Measurements from ENCODE around the gene CTNNAL1. TPM values are rescaled to one million over a fixed set of nuclear protein-coding genes. Genes with fewer than 3 reads are reported as not detected.
A peak's percentile ranks its signal among the peaks of the same experiment; 100 is the strongest.
"Not testable (repeated sequence)": the region's sequence is repeated elsewhere in the genome, so short reads cannot be mapped to it uniquely, and the experiment has no call there.

CTNNAL1 gene
- total RNA-seq, result 10 to 100 TPM; 23.2 to 25.9 TPM

DNA sequence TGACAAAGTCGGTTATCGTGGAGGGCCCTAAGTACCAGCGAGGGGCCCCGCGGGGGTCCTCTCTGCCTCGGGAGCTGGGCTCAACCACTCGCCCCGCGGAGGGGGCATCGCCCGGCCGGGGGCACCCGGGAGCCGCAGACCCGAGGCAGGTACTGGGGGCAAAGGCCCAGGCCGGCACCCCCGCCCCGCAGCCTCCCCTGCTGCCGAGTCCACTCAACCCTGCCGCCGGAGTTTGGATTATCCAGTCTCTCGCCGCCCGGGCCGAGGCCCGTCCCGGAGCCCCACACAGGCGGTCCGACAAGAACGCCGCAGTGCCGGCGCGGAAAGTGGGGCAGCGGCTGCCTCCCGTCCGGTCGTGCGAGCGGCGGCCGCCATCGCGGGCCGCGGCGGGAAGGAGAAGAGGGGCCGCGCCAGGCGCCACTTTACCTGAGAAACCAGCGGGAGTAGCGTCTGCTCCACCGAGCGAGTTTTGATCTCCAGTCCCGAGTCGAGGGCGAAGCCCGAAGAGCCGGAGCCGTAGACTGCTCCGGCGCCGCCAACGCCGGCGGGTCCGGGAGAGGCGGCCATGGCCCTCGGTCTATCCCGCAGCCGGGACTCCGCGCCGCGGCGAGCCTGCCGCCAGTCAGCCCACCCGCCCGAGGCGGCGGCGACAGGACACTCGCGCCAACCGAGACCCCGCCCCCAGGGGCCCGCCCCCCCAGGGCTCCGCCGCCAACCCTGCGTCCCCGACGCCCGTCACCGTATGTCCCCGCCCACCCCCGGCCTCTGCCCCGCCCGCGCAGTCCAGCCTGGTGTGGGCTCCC is at the start of gene CTNNAL1:
Gene CTNNAL1, minus strand, starts transcription at position 624 of the 803 bp plus-strand sequence. Its CDS starts 57 bp downstream, at position 567.
- Mint-ChIP-seq H3K4me1 (ENCODE audit: low read depth) (peaks cover 25% of the 10 kb centered on the region), H3K4me3 (peak within 1 kb of the TSS; percentile 86), H3K9me3 (no peaks in the 10 kb centered on the region), H3K27ac (peak within 1 kb of the TSS; percentile 68), H3K36me3 (no peaks in the 10 kb centered on the region), H3K27me3 (peaks cover 2% of the 10 kb centered on the region)
- POLR2A ChIA-PET, result interaction anchor here (1.1 kb wide), 1 partner anchor 97 kb away, joined by 3 read pairs; no protein-coding TSS in a partner anchor
- CTCF ChIA-PET, result interaction anchor here (1.0 kb wide), 1 partner anchor 8 kb away, joined by 3 read pairs; no protein-coding TSS in a partner anchor
- intact Hi-C loops (cut with micrococcal nuclease), result loop anchor here (1.0 to 5.0 kb wide), 6 partner anchors 79 to 1731 kb away; partner anchors contain the start of genes ABITRAM, ELP1 and RAD23B
- DNase-seq, result peak; percentile 91

GRCh38 chr9:109062543-109062942 is 49.2 kb upstream of the CTNNAL1 start:
- no peak overlapping the region for H3K27ac Mint-ChIP-seq
- ChIA-PET POLR2A (no interaction called here), CTCF (interaction anchor here (0.6 kb wide), 1 partner anchor 212 kb away, joined by 4 read pairs; no protein-coding TSS in a partner anchor)
- H3K4me1 Mint-ChIP-seq (ENCODE audit: low read depth), result peaks cover 6% of the 10 kb centered on the region
- H3K36me3 Mint-ChIP-seq, result peaks cover 19% of the 10 kb centered on the region
- no peak for DNase-seq
- H3K27me3 Mint-ChIP-seq, result no peaks in the 10 kb centered on the region
- intact Hi-C loops (cut with micrococcal nuclease), result no loop called here
- no peaks in the 10 kb centered on the region for H3K9me3 Mint-ChIP-seq
- H3K4me3 Mint-ChIP-seq, result no peak overlapping the region

DNA sequence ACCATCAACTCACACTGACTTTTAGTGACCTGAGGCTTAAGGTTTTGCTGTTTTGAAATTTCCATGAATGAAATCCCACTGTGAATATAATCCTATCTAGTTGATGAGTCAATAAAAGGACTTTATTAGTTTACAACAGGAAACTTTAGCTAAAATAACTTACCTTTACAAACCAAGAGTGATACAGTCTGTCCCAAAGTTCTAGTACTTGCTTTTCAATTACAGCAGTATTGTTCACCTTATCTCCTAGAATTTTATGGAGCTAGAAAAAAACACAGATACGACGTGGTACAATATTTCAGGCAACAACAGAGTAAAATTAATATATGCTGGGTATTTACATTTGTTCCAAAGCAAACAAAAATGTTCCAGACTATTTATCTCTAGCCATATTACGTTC is 46.9 kb upstream of the CTNNAL1 start:
- H3K27me3 Mint-ChIP-seq, result no peaks in the 10 kb centered on the region
- H3K36me3 Mint-ChIP-seq, result peaks cover 26% of the 10 kb centered on the region
- DNase-seq, result no peak
- H3K9me3 Mint-ChIP-seq, result no peaks in the 10 kb centered on the region
- CTCF ChIA-PET, result no interaction called here
- H3K27ac Mint-ChIP-seq, result no peak overlapping the region
- H3K4me1 Mint-ChIP-seq (ENCODE audit: low read depth), result peaks cover 3% of the 10 kb centered on the region
- intact Hi-C loops (cut with micrococcal nuclease), result no loop called here
- POLR2A ChIA-PET, result no interaction called here
- H3K4me3 Mint-ChIP-seq, result no peak overlapping the region

- H3K27ac Mint-ChIP-seq; H3K9me3 Mint-ChIP-seq; H3K4me3 Mint-ChIP-seq; intact Hi-C loops (cut with micrococcal nuclease); H3K4me1 Mint-ChIP-seq (ENCODE audit: low read depth); POLR2A ChIA-PET; H3K27me3 Mint-ChIP-seq; DNase-seq: not testable (repeated sequence)
- peaks cover 50% of the 10 kb centered on the region for H3K36me3 Mint-ChIP-seq
- CTCF ChIA-PET, result interaction anchor here (1.3 kb wide), 1 partner anchor 77 kb away, joined by 4 read pairs; no protein-coding TSS in a partner anchor
Measured at GRCh38 chr9:109053121-109053520, 39.8 kb upstream of the CTNNAL1 start.

DNA sequence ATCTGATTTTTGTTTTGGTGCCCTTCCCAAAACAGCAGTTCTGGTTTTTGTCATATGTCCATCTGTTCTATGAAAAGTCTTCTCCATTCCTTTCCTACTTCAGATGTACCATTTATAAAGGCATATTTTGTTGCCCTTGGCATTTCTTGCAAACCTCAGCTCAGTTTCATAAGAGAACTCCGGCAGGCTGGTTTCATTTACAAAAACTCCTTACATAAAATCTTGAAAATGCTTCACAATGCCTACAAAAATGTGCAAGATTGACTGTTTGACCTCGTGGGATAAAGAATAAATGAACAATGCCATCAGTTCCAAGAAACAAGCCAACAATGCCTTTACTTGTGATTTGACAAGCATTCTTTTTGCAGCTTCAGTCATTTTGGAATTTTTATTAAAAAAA is 39.1 kb upstream of the CTNNAL1 start:
- DNase-seq, result no peak
- intact Hi-C loops (cut with micrococcal nuclease), result no loop called here
- H3K4me1 Mint-ChIP-seq (ENCODE audit: low read depth), result peaks cover under 1% of the 10 kb centered on the region
- no peak overlapping the region for H3K27ac Mint-ChIP-seq
- ChIA-PET CTCF (interaction anchor here (1.3 kb wide), 1 partner anchor 78 kb away, joined by 4 read pairs; no protein-coding TSS in a partner anchor), POLR2A (no interaction called here)
- H3K4me3 Mint-ChIP-seq, result no peak overlapping the region
- no peaks in the 10 kb centered on the region for H3K27me3 Mint-ChIP-seq
- H3K9me3 Mint-ChIP-seq, result no peaks in the 10 kb centered on the region
- peaks cover 52% of the 10 kb centered on the region for H3K36me3 Mint-ChIP-seq

DNA sequence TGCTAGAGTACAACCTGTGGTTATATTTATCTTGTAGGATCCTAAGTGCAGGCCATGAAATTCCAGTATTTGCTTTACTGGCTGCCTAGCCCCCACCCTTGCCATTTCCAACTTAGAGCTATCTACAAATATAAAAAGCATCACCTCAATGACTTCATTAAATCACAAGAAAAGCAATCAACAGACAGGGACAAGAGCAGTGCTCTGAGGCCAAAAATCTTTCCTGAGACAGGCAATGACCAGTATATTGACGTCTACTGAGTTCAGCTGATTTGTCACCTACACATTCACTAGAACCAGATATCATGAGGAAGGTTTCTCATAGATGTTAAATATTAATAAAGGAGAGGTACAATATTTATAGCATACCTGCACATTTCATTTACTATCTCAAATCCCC is 38.4 kb upstream of the CTNNAL1 start:
- Mint-ChIP-seq H3K4me3 (no peak overlapping the region), H3K9me3 (no peaks in the 10 kb centered on the region), H3K27me3 (no peaks in the 10 kb centered on the region), H3K27ac (no peak overlapping the region), H3K4me1 (ENCODE audit: low read depth) (peaks cover 5% of the 10 kb centered on the region), H3K36me3 (peaks cover 52% of the 10 kb centered on the region)
- intact Hi-C loops (cut with micrococcal nuclease), result no loop called here
- DNase-seq, result no peak
- ChIA-PET POLR2A (no interaction called here), CTCF (no interaction called here)

DNA sequence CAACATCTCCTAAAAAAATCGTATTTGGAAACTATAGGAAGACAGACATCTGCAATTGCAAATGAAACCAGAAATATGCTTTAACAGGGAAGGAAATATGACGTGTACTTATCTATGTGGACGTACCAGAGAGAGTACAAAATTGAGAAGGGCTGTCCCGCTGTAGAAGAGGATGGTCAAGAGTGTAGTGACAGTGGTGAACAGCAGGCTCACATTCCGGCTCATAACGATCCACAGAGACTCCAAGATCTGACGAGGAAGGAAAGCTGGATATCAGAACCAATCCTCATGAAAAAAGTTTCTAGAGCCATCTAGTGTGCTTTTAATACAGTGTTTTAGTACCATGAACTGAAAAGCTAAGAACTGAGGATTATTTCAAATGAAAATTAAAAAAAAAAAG is 37.1 kb upstream of the CTNNAL1 start:
- ChIA-PET POLR2A (no interaction called here), CTCF (no interaction called here)
- peaks cover 13% of the 10 kb centered on the region for H3K4me1 Mint-ChIP-seq (ENCODE audit: low read depth)
- no peak overlapping the region for H3K4me3 Mint-ChIP-seq
- H3K36me3 Mint-ChIP-seq, result peaks cover 54% of the 10 kb centered on the region
- no peaks in the 10 kb centered on the region for H3K27me3 Mint-ChIP-seq
- no peaks in the 10 kb centered on the region for H3K9me3 Mint-ChIP-seq
- no peak overlapping the region for H3K27ac Mint-ChIP-seq
- intact Hi-C loops (cut with micrococcal nuclease), result no loop called here
- no peak for DNase-seq

- Mint-ChIP-seq H3K4me1 (ENCODE audit: low read depth) (peaks cover 13% of the 10 kb centered on the region), H3K27ac (no peak overlapping the region), H3K9me3 (no peaks in the 10 kb centered on the region), H3K4me3 (no peak overlapping the region), H3K27me3 (no peaks in the 10 kb centered on the region), H3K36me3 (peaks cover 57% of the 10 kb centered on the region)
- ChIA-PET POLR2A (interaction anchor here (1.1 kb wide), 1 partner anchor 25 kb away, joined by 4 read pairs; no protein-coding TSS in a partner anchor), CTCF (no interaction called here)
- intact Hi-C loops (cut with micrococcal nuclease), result no loop called here
- DNase-seq, result no peak
Measured at GRCh38 chr9:109048822-109049221, 35.5 kb upstream of the CTNNAL1 start.

DNA sequence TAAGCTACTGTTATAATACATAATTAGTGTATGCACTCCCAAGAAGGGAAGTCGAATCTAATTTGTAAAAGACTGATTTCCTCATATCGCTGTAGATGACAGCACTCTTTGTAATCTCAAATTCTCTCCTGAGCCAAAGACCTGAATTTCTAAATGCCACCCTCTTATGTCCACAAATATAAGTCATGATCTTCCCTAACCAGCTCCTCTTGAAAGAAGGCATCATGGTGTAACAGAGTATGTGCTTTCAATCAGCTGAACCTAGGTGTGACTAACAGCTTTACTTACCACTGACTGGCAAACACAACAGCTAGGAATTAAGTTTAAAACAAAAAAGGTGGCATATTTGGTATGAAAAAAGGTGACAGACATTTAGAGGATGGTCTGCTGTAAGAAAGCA is 34.0 kb upstream of the CTNNAL1 start:
- no peak overlapping the region for H3K27ac Mint-ChIP-seq
- ChIA-PET CTCF (no interaction called here), POLR2A (interaction anchor here (0.7 kb wide), 1 partner anchor 9 kb away, joined by 3 read pairs; no protein-coding TSS in a partner anchor)
- no peak for DNase-seq
- no peaks in the 10 kb centered on the region for H3K27me3 Mint-ChIP-seq
- peaks cover 13% of the 10 kb centered on the region for H3K4me1 Mint-ChIP-seq (ENCODE audit: low read depth)
- peaks cover 5% of the 10 kb centered on the region for H3K9me3 Mint-ChIP-seq
- no peak overlapping the region for H3K4me3 Mint-ChIP-seq
- intact Hi-C loops (cut with micrococcal nuclease), result loop anchor here (2.0 kb wide), 1 partner anchor 64 kb away; no protein-coding TSS in a partner anchor
- peaks cover 58% of the 10 kb centered on the region for H3K36me3 Mint-ChIP-seq

DNA sequence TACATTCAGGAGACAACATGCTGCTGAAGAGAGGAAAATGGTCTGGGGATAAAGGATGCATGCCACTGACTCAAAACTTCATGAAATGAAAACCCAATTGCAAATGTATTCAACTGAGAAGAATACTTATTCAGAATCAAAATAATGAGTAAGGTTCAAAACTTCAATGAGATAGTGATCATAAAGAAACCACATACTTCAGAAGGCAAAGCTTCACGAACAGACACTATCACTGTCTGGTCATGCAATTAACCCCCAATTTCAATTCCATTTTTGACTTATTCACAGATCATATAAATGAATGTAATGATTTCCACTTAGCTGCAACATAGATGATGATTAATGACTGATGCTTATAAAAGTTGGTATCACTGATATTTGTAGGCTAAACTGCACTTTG is 33.0 kb upstream of the CTNNAL1 start:
- intact Hi-C loops (cut with micrococcal nuclease), result loop anchor here (2.0 kb wide), 1 partner anchor 64 kb away; no protein-coding TSS in a partner anchor
- Mint-ChIP-seq H3K36me3 (peaks cover 55% of the 10 kb centered on the region), H3K4me3 (no peak overlapping the region), H3K4me1 (ENCODE audit: low read depth) (peaks cover 13% of the 10 kb centered on the region), H3K27me3 (no peaks in the 10 kb centered on the region), H3K9me3 (peaks cover 5% of the 10 kb centered on the region), H3K27ac (no peak overlapping the region)
- CTCF ChIA-PET, result interaction anchor here (0.5 kb wide), 1 partner anchor 1135 kb away, joined by 3 read pairs; no protein-coding TSS in a partner anchor
- POLR2A ChIA-PET, result interaction anchor here (0.7 kb wide), 1 partner anchor 46 kb away, joined by 3 read pairs; no protein-coding TSS in a partner anchor
- DNase-seq, result no peak

- Mint-ChIP-seq H3K27ac (no peak overlapping the region), H3K9me3 (peaks cover 5% of the 10 kb centered on the region), H3K4me1 (ENCODE audit: low read depth) (peaks cover 13% of the 10 kb centered on the region), H3K4me3 (no peak overlapping the region), H3K27me3 (no peaks in the 10 kb centered on the region), H3K36me3 (peaks cover 48% of the 10 kb centered on the region)
- no peak for DNase-seq
- CTCF ChIA-PET, result no interaction called here
- intact Hi-C loops (cut with micrococcal nuclease), result no loop called here
- POLR2A ChIA-PET, result no interaction called here
Measured at GRCh38 chr9:109043578-109043977, 30.3 kb upstream of the CTNNAL1 start.

DNA sequence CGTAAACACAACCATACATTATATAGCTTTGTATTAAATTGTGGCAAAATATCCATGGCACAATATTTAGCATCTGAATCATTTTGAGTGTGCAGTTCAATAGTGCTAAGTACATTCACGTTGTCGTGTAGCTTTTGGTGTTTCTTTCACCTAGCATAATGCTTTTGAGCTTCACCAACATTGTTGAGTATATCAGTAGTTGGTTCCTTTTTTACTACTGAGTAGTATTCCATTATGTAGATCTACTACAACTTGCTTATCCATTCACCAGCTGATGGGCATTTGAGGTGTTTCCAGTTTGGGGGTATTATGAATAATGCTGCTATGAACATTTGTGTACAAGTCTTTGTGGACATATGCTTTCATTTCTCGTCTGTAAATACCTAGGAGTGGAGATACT is 27.3 kb upstream of the CTNNAL1 start:
- DNase-seq, result no peak
- Mint-ChIP-seq H3K4me1 (ENCODE audit: low read depth) (no peaks in the 10 kb centered on the region), H3K27ac (no peak overlapping the region), H3K36me3 (peaks cover 47% of the 10 kb centered on the region), H3K4me3 (no peak overlapping the region), H3K27me3 (no peaks in the 10 kb centered on the region), H3K9me3 (peaks cover 5% of the 10 kb centered on the region)
- CTCF ChIA-PET, result no interaction called here
- POLR2A ChIA-PET, result interaction anchor here (0.6 kb wide), 1 partner anchor 29 kb away, joined by 3 read pairs; no protein-coding TSS in a partner anchor
- intact Hi-C loops (cut with micrococcal nuclease), result no loop called here
